ENCODE measurements around the gene RNF135. TPM values are rescaled to one million over a fixed set of nuclear protein-coding genes. Genes with fewer than 3 reads are reported as not detected.
A peak's percentile ranks its signal among the peaks of the same experiment; 100 is the strongest.

Gene RNF135
- total RNA-seq, 2 experiments from 2014 or later: 7.3 to 8.5 TPM

DNA sequence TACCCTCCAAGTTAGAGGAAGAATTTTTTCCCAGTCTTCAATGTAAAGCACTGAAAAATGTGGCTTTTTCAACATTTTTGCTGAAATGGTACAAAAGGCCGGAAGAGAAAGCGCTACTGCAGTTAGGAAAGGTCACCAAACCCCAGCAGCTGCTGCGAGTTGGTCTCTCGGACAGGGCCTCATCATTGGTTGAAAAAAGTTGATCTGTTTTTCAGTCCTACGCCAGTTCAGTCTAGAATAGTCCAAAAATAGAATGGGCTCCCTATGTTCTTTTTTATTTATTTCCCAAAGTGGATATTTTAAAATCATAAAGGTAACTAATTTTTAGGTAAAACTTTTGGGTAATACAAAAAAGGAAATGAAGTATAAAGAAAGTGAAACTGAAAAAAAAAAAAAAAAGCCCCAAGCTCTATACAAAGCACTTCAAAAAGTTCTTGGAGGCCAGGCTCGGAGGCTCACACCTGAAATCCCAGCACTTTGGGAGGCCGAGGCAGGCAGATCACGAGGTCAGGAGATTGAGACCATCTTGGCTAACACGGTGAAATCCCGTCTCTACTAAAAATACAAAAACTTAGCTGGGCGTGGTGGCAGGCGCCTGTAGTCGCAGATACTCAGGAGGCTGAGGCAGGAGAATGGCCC lies 31.7 kb upstream of the RNF135 start:
- H3K36me3 Mint-ChIP-seq: no peaks in the 10 kb centered on the region
- H3K4me3 Mint-ChIP-seq: no peak overlapping the region
- DNase-seq: peak; percentile 22
- ChIA-PET CTCF (no interaction called here), POLR2A (interaction anchor here (1.0 kb wide), 1 partner anchor 32 kb away, joined by 4 read pairs; no protein-coding TSS in a partner anchor)
- H3K27ac Mint-ChIP-seq: no peak overlapping the region
- peaks cover 8% of the 10 kb centered on the region for H3K4me1 Mint-ChIP-seq (ENCODE audit: low read depth)
- H3K9me3 Mint-ChIP-seq: no peaks in the 10 kb centered on the region
- intact Hi-C loops (cut with micrococcal nuclease): no loop called here
- H3K27me3 Mint-ChIP-seq: no peaks in the 10 kb centered on the region

DNA sequence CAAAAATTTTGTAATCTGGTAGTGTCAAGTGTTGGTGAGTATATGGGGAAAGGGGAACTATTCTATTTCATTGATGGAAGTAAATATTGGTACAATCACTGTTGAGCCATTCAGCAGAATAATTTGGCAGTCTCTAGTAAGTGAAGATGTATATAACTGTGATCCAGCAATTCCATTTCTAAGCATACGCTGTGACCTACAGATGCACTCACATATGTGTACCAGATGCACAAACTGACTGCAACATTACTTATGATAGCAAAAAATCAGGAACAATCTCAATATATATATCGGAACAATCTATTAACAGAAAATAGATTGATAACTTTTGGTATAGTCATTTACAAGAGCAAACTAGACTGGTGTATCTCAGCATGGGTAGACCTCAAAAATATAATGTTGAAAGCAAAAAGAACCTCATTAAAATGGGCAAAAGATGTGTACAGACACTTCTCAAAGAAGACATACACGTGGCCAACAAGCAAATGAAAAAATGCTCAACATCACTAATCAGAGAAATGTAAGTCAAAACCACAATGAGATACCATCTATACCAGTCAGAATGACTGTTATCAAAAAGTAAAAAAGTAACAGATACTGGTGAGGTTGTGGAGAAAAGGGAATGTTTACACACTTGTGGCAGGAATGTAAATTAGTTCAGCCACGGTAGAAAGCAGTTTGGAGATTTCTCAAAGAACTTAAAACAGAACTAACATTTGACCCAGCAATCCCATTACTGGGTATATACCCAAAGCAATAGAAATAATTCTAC lies 28.3 kb upstream of the RNF135 start:
- H3K9me3 Mint-ChIP-seq: no peaks in the 10 kb centered on the region
- ChIA-PET CTCF (no interaction called here), POLR2A (no interaction called here)
- H3K36me3 Mint-ChIP-seq: no peaks in the 10 kb centered on the region
- no peak overlapping the region for H3K4me3 Mint-ChIP-seq
- H3K27me3 Mint-ChIP-seq: no peaks in the 10 kb centered on the region
- H3K27ac Mint-ChIP-seq: no peak overlapping the region
- intact Hi-C loops (cut with micrococcal nuclease): no loop called here
- H3K4me1 Mint-ChIP-seq (ENCODE audit: low read depth): peaks cover 8% of the 10 kb centered on the region
- DNase-seq: no peak

GRCh38 chr17:30947796-30948195 lies 23.0 kb upstream of the RNF135 start:
- ChIA-PET POLR2A (no interaction called here), CTCF (no interaction called here)
- H3K9me3 Mint-ChIP-seq: no peaks in the 10 kb centered on the region
- intact Hi-C loops (cut with micrococcal nuclease): no loop called here
- no peak overlapping the region for H3K27ac Mint-ChIP-seq
- DNase-seq: no peak
- no peak overlapping the region for H3K4me3 Mint-ChIP-seq
- H3K36me3 Mint-ChIP-seq: no peaks in the 10 kb centered on the region
- H3K27me3 Mint-ChIP-seq: no peaks in the 10 kb centered on the region
- H3K4me1 Mint-ChIP-seq (ENCODE audit: low read depth): peaks cover 1% of the 10 kb centered on the region

DNA sequence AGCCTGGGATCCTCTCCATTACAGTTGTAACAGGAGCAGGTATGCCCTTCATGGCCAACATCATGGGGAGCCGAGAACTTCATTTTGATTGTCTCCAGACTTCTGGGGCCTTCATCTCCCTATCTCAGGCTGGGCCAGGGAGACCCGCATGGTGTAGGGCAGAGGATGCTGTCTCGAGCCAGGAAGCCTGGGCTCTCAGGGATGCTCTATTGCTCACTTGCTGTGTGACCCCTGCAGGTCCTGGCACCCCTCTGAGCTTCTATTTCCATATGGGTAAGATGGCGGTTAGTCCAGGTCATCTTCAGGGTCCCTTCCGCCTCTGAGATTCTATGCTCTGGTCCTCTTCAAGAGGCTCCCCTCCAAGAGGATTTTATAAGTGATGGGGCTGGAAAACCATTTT lies 20.6 kb upstream of the RNF135 start:
- Mint-ChIP-seq H3K27ac (no peak overlapping the region), H3K4me3 (no peak overlapping the region), H3K36me3 (no peaks in the 10 kb centered on the region), H3K27me3 (no peaks in the 10 kb centered on the region), H3K4me1 (ENCODE audit: low read depth) (no peaks in the 10 kb centered on the region), H3K9me3 (no peaks in the 10 kb centered on the region)
- ChIA-PET CTCF (no interaction called here), POLR2A (no interaction called here)
- intact Hi-C loops (cut with micrococcal nuclease): no loop called here
- DNase-seq: no peak

DNA sequence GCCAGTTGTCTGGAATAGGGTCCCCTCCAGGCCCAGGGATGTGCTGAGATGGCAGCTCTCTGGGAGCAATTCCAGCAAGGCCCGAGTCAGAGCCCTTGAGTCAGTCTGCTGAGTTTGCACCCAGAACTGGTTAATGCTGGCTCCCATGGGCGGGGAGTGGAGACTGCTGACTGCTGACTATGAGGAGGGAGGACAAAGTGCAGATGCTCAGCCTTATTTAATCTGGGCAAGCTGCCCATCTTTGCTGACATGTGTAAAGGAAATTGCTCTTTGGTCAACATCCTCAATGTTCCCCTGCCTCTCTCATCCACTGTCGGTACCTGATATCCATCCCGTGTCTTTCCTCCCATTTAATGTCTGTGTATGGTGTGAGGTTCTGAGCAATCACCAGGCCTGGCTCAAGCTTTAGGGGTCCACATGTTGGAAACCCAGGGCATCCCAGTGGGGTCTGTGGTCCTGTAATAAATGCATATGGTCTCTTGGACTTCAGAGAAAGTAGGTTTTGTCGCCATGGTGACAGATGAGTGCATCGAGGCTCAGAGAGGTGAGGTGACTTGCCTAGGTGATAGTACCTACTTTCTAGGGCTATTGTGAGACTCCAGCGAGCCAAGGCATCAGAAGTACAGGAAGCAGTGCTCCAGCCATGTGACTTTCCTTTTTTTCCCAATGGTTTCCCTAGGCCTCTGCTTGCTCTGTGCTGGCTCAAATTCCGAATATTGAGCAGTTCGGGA lies 20.0 kb upstream of the RNF135 start:
- Mint-ChIP-seq H3K4me1 (ENCODE audit: low read depth) (no peaks in the 10 kb centered on the region), H3K4me3 (no peak overlapping the region), H3K36me3 (no peaks in the 10 kb centered on the region), H3K9me3 (no peaks in the 10 kb centered on the region), H3K27me3 (no peaks in the 10 kb centered on the region), H3K27ac (no peak overlapping the region)
- intact Hi-C loops (cut with micrococcal nuclease): no loop called here
- DNase-seq: no peak
- POLR2A ChIA-PET: no interaction called here
- CTCF ChIA-PET: no interaction called here

- no peak overlapping the region for H3K27ac Mint-ChIP-seq
- ChIA-PET CTCF (no interaction called here), POLR2A (no interaction called here)
- H3K4me3 Mint-ChIP-seq: no peak overlapping the region
- H3K36me3 Mint-ChIP-seq: no peaks in the 10 kb centered on the region
- intact Hi-C loops (cut with micrococcal nuclease): no loop called here
- DNase-seq: no peak
- H3K4me1 Mint-ChIP-seq (ENCODE audit: low read depth): no peaks in the 10 kb centered on the region
- no peaks in the 10 kb centered on the region for H3K9me3 Mint-ChIP-seq
- no peaks in the 10 kb centered on the region for H3K27me3 Mint-ChIP-seq
Observed at GRCh38 chr17:30952638-30953393, 18.0 kb upstream of the RNF135 start.

DNA sequence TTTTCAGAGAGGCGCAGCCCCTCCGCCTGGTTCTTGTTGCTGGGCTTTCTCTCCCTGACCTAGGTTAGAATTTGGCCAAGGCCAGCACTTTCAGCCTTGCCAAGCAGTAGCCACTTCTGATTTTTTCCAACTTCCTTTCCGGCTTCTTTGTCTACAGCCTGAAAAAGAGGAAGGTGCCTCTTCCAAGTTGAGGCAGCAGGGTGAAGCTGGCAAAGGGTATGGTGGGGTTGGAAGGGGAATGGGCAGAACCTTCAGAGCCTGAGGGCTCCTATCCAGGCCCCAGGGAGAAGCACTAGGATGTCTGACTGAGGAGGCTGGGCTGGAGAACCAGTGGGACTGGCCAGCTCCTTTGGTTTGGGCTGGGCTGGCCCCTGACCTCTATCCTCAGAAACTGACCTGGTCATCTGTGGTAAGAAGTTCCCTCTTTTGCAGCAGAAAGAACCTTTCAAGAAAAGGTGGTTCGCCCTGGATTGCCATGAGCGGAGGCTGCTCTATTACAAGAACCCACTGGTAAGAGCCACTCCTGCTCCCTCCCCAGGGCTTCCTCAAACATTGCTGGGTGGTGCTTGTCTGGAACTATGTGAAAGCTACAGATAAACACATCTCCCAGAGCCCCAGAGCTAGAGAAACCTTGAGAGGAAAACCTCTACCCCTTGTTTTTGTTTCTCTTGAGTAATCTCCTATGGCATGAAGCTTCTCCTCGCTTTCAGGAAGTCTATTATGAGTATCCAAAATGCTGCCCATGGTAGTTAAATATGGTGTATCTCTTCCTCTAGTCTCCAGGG lies 16.6 kb upstream of the RNF135 start:
- CTCF ChIA-PET: no interaction called here

DNA sequence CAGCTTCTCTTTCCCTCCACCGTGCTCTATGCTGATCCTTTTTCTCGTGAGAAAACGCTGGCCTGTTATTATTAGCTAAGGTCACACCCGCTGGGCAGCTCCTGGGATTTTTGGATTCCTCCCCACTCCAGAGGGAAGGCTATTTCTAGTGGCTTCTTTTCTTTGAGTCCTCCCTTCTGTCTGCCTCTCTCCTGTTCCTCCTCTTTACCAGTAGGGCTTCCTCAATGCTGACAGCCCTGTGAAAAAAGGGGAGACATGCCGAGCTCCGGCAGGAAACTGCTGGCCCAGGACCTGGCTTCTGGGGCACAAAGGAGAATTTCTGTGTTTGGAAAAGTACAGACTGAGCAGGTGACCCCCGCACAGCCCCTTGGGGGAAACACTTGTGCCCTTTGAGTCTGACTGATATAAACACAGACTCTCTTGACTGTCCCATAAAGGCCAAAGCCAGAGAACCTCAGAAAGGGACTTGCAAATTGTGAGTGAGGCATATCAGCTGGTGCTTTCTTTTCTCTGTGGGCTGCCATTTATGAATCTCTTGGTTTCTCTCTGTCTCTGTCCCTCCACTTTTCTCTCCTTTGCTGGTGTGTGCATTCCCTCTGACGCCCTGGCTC lies 14.0 kb upstream of the RNF135 start:
- POLR2A ChIA-PET: interaction anchor here (0.9 kb wide), 1 partner anchor 14 kb away, joined by 4 read pairs; the partner anchor contains the start of gene RNF135
- Mint-ChIP-seq H3K27ac (no peak overlapping the region), H3K4me3 (no peak overlapping the region), H3K36me3 (no peaks in the 10 kb centered on the region), H3K4me1 (ENCODE audit: low read depth) (peaks cover 7% of the 10 kb centered on the region), H3K27me3 (no peaks in the 10 kb centered on the region), H3K9me3 (no peaks in the 10 kb centered on the region)
- CTCF ChIA-PET: no interaction called here
- DNase-seq: no peak
- intact Hi-C loops (cut with micrococcal nuclease): no loop called here

More for the DNA sequence above, 16.6 kb upstream of the RNF135 start:
- Mint-ChIP-seq H3K9me3 (no peaks in the 10 kb centered on the region), H3K36me3 (no peaks in the 10 kb centered on the region), H3K4me1 (ENCODE audit: low read depth) (no peaks in the 10 kb centered on the region), H3K27ac (no peak overlapping the region), H3K4me3 (no peak overlapping the region), H3K27me3 (no peaks in the 10 kb centered on the region)
- intact Hi-C loops (cut with micrococcal nuclease): no loop called here
- POLR2A ChIA-PET: no interaction called here
- DNase-seq: no peak

GRCh38 chr17:30957741-30958140 lies 13.1 kb upstream of the RNF135 start:
- ChIA-PET POLR2A (no interaction called here), CTCF (no interaction called here)
- intact Hi-C loops (cut with micrococcal nuclease): no loop called here
- Mint-ChIP-seq H3K4me3 (no peak overlapping the region), H3K27me3 (no peaks in the 10 kb centered on the region), H3K4me1 (ENCODE audit: low read depth) (peaks cover 9% of the 10 kb centered on the region), H3K36me3 (no peaks in the 10 kb centered on the region), H3K9me3 (no peaks in the 10 kb centered on the region), H3K27ac (no peak overlapping the region)
- DNase-seq: no peak

DNA sequence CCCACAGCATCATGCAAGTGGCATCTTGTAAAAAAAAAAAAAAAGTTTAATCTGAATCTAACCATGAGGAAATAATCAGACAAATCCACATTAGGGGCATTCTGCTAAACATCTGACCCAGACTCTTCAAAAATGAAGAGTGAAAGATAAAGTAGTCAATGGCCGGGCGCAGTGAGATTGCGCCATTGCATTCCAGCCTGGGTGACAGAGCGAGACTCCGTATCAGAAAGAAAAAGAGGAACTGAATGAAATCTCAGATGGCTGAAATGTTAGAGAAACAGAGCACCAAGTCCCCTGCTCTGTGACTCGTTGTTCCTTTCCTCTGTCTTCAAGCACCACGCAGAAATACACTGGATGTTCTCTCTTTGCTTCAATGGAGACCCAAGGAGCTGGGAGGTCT lies 12.7 kb upstream of the RNF135 start:
- ChIA-PET POLR2A (no interaction called here), CTCF (no interaction called here)
- Mint-ChIP-seq H3K4me1 (ENCODE audit: low read depth) (peaks cover 9% of the 10 kb centered on the region), H3K27ac (no peak overlapping the region), H3K9me3 (no peaks in the 10 kb centered on the region), H3K36me3 (no peaks in the 10 kb centered on the region), H3K27me3 (no peaks in the 10 kb centered on the region), H3K4me3 (no peak overlapping the region)
- no peak for DNase-seq
- intact Hi-C loops (cut with micrococcal nuclease): no loop called here

Data from activated CD4-positive, alpha-beta memory T cell treated with anti-CD3 and anti-CD28 coated beads for 36 hours (primary cell).